WI38 (cell line): ENCODE data around the gene ZNF334.

Experiments used
- H3K4me3 ChIP-seq: 2 replicates; pipeline ENCODE4 v1.5.1; 2011; ENCODE audit warnings: low read depth, mild to moderate bottlenecking, control low read depth, low read length
- CTCF ChIP-seq: IDR thresholded peaks from 2 replicates; pipeline ENCODE4 v1.5.1; 2012; ENCODE audit warnings: low read depth, mild to moderate bottlenecking, control low read depth, low read length

The ZNF334 gene

GRCh38 chr20:46557231-46557956 is 44.0 kb upstream of the ZNF334 start:
- no peak for TF ChIP-seq CTCF
- no peak overlapping the region for H3K4me3 ChIP-seq

GRCh38 chr20:46555370-46555956 is 42.1 kb upstream of the ZNF334 start:
- no peak overlapping the region for H3K4me3 ChIP-seq
- TF ChIP-seq CTCF, result no peak

GRCh38 chr20:46554828-46555227 is 41.5 kb upstream of the ZNF334 start:
- no peak overlapping the region for H3K4me3 ChIP-seq
- no peak for TF ChIP-seq CTCF

- TF ChIP-seq CTCF, result no peak
- H3K4me3 ChIP-seq, result no peak overlapping the region
Observed at GRCh38 chr20:46553926-46554325, 40.6 kb upstream of the ZNF334 start.

- no peak overlapping the region for H3K4me3 ChIP-seq
- TF ChIP-seq CTCF, result no peak
Observed at GRCh38 chr20:46552460-46553420, 39.4 kb upstream of the ZNF334 start.

- no peak for TF ChIP-seq CTCF
- no peak overlapping the region for H3K4me3 ChIP-seq
Observed at GRCh38 chr20:46551522-46552381, 38.4 kb upstream of the ZNF334 start.
